IPS-20b (cell line): ENCODE measurements around the gene HIPK3.
"Not testable (repeated sequence)": the region's sequence is repeated elsewhere in the genome, so short reads cannot be mapped to it uniquely, and the experiment has no call there.

ENCODE experiments used
- H3K27ac ChIP-seq: one replicate; pipeline ENCODE4 v1.5.1; 2013; ENCODE audit warnings: low read length
- H3K27me3 ChIP-seq: 2 replicates; pipeline ENCODE4 v1.6.1; 2013; ENCODE audit warnings: mild to moderate bottlenecking, low read length, inconsistent platforms; ENCODE audit not compliant: insufficient read depth
- H3K36me3 ChIP-seq: 2 replicates; pipeline ENCODE4 v1.6.1; 2013; ENCODE audit warnings: low read depth, mild to moderate bottlenecking, inconsistent platforms, low read length, moderate library complexity; ENCODE audit not compliant: insufficient read depth
- H3K4me1 ChIP-seq: 2 replicates; pipeline ENCODE4 v1.6.1; 2013; ENCODE audit warnings: mild to moderate bottlenecking, control low read depth, inconsistent platforms, low read length, moderate library complexity; ENCODE audit not compliant: insufficient read depth
- H3K4me3 ChIP-seq: 2 replicates; pipeline ENCODE4 v1.5.1; 2013; ENCODE audit warnings: mild to moderate bottlenecking, low read length, inconsistent platforms
- H3K9ac ChIP-seq: 2 replicates; pipeline ENCODE4 v1.6.1; 2013; ENCODE audit warnings: low read depth, mild to moderate bottlenecking, inconsistent platforms, low read length, moderate library complexity
- H3K9me3 ChIP-seq: 2 replicates; pipeline ENCODE4 v1.6.1; 2013; ENCODE audit warnings: mild to moderate bottlenecking, low read depth, low read length, inconsistent platforms; ENCODE audit not compliant: insufficient read depth

The HIPK3 gene

GRCh38 chr11:33284818-33285217 is 27.6 kb downstream of the HIPK3 start:
- Histone ChIP-seq H3K4me3 (no peak overlapping the region), H3K9ac (no peak overlapping the region), H3K9me3 (no peaks in the 10 kb centered on the region), H3K27me3 (no peaks in the 10 kb centered on the region), H3K4me1 (no peaks in the 10 kb centered on the region), H3K36me3 (peaks cover 7% of the 10 kb centered on the region; the same call in 1 of the 2 replicates), H3K27ac (no peak overlapping the region)

DNA sequence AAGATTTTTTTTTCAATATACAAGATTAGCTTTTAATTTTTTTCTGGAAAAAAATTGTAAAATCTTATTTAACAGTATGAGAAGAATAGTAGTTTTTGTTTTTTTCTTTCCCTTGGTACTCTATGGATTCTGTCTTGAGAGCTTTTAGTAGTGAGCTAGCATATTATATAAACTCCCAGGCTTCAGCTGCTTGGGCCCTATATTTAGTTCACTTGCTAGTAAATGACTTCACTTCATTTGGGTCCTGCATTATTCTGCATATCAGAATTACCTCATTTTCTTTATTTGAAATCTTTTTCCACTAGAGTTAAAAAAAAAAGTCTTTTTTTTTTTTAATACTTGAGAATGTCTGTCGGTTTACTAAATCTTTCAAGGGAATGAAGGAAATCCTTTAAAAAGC is 33.1 kb downstream of the HIPK3 start:
- Histone ChIP-seq H3K4me1 (no peaks in the 10 kb centered on the region), H3K27ac (no peak overlapping the region), H3K27me3 (no peaks in the 10 kb centered on the region), H3K9me3 (no peaks in the 10 kb centered on the region), H3K4me3 (no peak overlapping the region), H3K36me3 (peaks cover 7% of the 10 kb centered on the region; the same call in 1 of the 2 replicates), H3K9ac (no peak overlapping the region)

GRCh38 chr11:33291004-33291777 is 34.0 kb downstream of the HIPK3 start:
- Histone ChIP-seq H3K9me3 (no peaks in the 10 kb centered on the region), H3K9ac (no peak overlapping the region), H3K4me1 (no peaks in the 10 kb centered on the region), H3K36me3 (peaks cover 7% of the 10 kb centered on the region; the same call in 1 of the 2 replicates), H3K4me3 (no peak overlapping the region), H3K27ac (no peak overlapping the region), H3K27me3 (no peaks in the 10 kb centered on the region)

- H3K4me3 ChIP-seq = no peak overlapping the region
- no peak overlapping the region for H3K27ac ChIP-seq
- H3K27me3 ChIP-seq = no peaks in the 10 kb centered on the region
- peaks cover 2% of the 10 kb centered on the region; the same call in 1 of the 2 replicates for H3K36me3 ChIP-seq
- no peak overlapping the region for H3K9ac ChIP-seq
- H3K9me3 ChIP-seq = no peaks in the 10 kb centered on the region
- H3K4me1 ChIP-seq = no peaks in the 10 kb centered on the region
Measured at GRCh38 chr11:33292311-33292710, 35.1 kb downstream of the HIPK3 start.

GRCh38 chr11:33294224-33294623 is 37.0 kb downstream of the HIPK3 start:
- no peaks in the 10 kb centered on the region for H3K36me3 ChIP-seq
- no peaks in the 10 kb centered on the region for H3K4me1 ChIP-seq
- no peaks in the 10 kb centered on the region for H3K27me3 ChIP-seq
- H3K4me3 ChIP-seq = no peak overlapping the region
- no peak overlapping the region for H3K27ac ChIP-seq
- H3K9ac ChIP-seq = no peak overlapping the region
- H3K9me3 ChIP-seq = no peaks in the 10 kb centered on the region

DNA sequence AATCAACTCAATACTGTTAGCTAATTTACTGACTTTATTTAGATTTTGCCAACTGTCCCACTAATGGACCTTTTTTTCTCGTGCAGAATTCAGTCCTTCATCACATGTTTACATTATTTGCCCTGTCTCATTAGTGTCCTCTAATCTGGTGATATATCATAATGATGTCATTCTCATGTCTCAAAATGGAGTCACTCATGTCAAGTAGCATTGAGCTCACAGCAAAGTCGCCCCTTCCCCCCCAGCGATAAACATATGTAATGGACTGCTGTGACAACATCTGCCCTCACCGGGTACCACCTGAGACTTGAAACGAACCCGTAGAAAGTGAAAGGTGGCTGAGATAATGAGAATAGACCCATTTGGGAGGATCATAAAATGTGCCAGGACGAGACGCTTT is 37.6 kb downstream of the HIPK3 start:
- no peak overlapping the region for H3K27ac ChIP-seq

GRCh38 chr11:33296695-33297094 is 39.5 kb downstream of the HIPK3 start:
- H3K4me1 ChIP-seq = no peaks in the 10 kb centered on the region
- H3K9me3 ChIP-seq = no peaks in the 10 kb centered on the region
- no peaks in the 10 kb centered on the region for H3K27me3 ChIP-seq
- H3K27ac ChIP-seq = no peak overlapping the region
- no peak overlapping the region for H3K9ac ChIP-seq
- H3K4me3 ChIP-seq = no peak overlapping the region
- H3K36me3 ChIP-seq = no peaks in the 10 kb centered on the region

More for the DNA sequence above, 37.6 kb downstream of the HIPK3 start:
- Histone ChIP-seq H3K36me3 (no peaks in the 10 kb centered on the region), H3K4me1 (no peaks in the 10 kb centered on the region), H3K4me3 (no peak overlapping the region), H3K27me3 (no peaks in the 10 kb centered on the region), H3K9ac (no peak overlapping the region), H3K9me3 (no peaks in the 10 kb centered on the region)

DNA sequence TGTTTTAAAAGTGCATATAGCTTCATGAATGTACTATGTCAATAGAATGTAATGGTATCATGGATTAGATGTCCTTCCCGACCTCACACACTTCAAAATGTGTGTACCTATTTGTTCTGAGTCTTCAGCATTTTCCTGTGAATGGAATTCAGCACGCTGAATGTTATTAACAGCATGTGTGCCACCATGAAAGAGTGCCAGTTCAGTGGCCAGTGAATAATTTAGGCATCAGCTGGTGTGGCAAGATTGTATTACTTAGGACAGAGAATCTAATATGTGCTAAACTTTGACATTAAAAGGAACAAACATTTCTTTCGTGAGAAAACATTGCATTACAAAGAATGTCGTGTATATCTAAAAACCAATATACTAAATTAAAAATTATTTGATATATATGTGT is 46.4 kb downstream of the HIPK3 start:
- Histone ChIP-seq H3K27ac (no peak overlapping the region), H3K27me3 (no peaks in the 10 kb centered on the region), H3K4me3 (no peak overlapping the region), H3K36me3 (no peaks in the 10 kb centered on the region), H3K4me1 (no peaks in the 10 kb centered on the region), H3K9me3 (no peaks in the 10 kb centered on the region), H3K9ac (no peak overlapping the region)

DNA sequence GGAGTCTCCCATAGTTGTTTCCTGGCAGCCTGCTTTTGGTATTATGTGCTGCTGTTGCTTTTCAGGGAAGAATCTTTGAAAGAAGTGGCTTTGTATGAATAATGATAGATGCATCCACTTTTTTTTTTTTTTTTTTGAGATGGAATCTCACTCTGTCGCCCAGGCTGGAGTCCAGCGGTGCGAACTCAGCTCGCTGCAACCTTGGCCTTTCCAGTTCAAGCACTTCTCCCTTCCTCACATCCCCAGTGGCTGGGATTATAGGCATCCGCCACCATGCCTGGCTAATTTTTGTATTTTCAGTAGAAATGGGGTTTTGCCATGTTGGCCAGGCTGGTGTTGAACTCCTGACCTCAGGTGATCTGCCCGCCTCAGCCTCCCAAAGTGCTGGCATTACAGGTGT is 49.6 kb downstream of the HIPK3 start:
- not testable (repeated sequence) for H3K27me3 ChIP-seq, H3K9ac ChIP-seq, H3K9me3 ChIP-seq, H3K4me1 ChIP-seq, H3K4me3 ChIP-seq, H3K36me3 ChIP-seq, H3K27ac ChIP-seq

DNA sequence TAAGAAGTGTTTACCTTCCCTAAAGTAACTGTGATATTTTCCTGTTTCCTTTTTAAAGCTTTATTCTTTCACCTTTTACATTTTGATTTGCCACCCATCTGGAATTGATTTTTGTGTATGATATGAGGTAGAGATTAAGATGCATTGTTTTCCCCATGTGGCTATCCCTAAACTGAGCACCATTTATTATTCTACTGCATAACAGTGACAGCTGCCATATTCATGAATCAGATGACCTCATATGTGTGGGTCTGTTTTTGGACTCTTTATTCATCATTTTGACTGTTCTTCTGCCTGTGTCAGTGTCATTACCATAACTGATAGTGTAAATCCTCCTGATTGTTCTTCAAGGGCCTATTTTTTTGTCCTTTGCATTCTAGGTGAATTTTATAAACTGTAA is 50.8 kb downstream of the HIPK3 start:
- Histone ChIP-seq H3K27ac (no peak overlapping the region), H3K9ac (no peak overlapping the region), H3K9me3 (no peaks in the 10 kb centered on the region), H3K36me3 (no peaks in the 10 kb centered on the region), H3K4me3 (no peak overlapping the region), H3K4me1 (peaks cover 6% of the 10 kb centered on the region; the same call in 1 of the 2 replicates), H3K27me3 (no peaks in the 10 kb centered on the region)

- H3K9ac ChIP-seq = no peak overlapping the region
- peaks cover 6% of the 10 kb centered on the region; the same call in 1 of the 2 replicates for H3K4me1 ChIP-seq
Measured at GRCh38 chr11:33309118-33309517, 51.9 kb downstream of the HIPK3 start.

GRCh38 chr11:33310720-33311500 is 53.7 kb downstream of the HIPK3 start:
- Histone ChIP-seq H3K9me3 (no peaks in the 10 kb centered on the region), H3K36me3 (no peaks in the 10 kb centered on the region), H3K27ac (no peak overlapping the region), H3K4me1 (peaks cover 6% of the 10 kb centered on the region; the same call in 1 of the 2 replicates), H3K9ac (no peak overlapping the region), H3K27me3 (no peaks in the 10 kb centered on the region), H3K4me3 (no peak overlapping the region)

More at GRCh38 chr11:33309118-33309517, 51.9 kb downstream of the HIPK3 start:
- Histone ChIP-seq H3K36me3 (no peaks in the 10 kb centered on the region), H3K4me3 (no peak overlapping the region), H3K9me3 (no peaks in the 10 kb centered on the region), H3K27me3 (no peaks in the 10 kb centered on the region), H3K27ac (no peak overlapping the region)
